CD14-positive monocyte (primary cell): ENCODE results near the gene SPAG9. TPM values are rescaled to one million over a fixed set of nuclear protein-coding genes. Genes with fewer than 3 reads are reported as not detected.
A peak's percentile ranks its signal among the peaks of the same experiment; 100 is the strongest.

Experiments used
- DNase-seq, 3 donors: peaks; one replicate each; pipeline ENCODE4 v3.0.0-alpha.2; 2011 to 2022
- H2AFZ ChIP-seq: 2 replicates; pipeline ENCODE4 v1.6.0; 2012; ENCODE audit warnings: mild to moderate bottlenecking, low read depth, low read length, inconsistent platforms; ENCODE audit not compliant: insufficient read depth, poor library complexity, severe bottlenecking
- H3K27ac ChIP-seq, 2 donors: 1 replicate in 1 of 2; 2 replicates in 1 of 2; pipeline ENCODE4 v1.5.1; 2012 to 2013; ENCODE audit warnings: low read length in 2 of 2, control low read depth in 1 of 2, inconsistent platforms in 1 of 2, low read depth in 1 of 2, mild to moderate bottlenecking in 1 of 2
- H3K27me3 ChIP-seq, 2 donors: one replicate each; pipeline versions ENCODE4 v1.6.0 to v1.6.1; 2011 to 2013; ENCODE audit warnings: low read length in 2 of 2; ENCODE audit not compliant: control insufficient read depth in 2 of 2, insufficient read depth in 2 of 2
- H3K36me3 ChIP-seq, 2 donors: replicated peaks in 1 of 2; 1 replicate in 1 of 2; 2 replicates in 1 of 2; pipeline versions ENCODE4 v1.5.1 to v1.6.1; 2012 to 2013; ENCODE audit warnings: low read length in 2 of 2, control low read depth in 1 of 2, inconsistent platforms in 1 of 2, mild to moderate bottlenecking in 1 of 2; ENCODE audit not compliant: insufficient read depth in 2 of 2, control insufficient read depth in 1 of 2
- H3K4me1 ChIP-seq, 2 donors: 1 replicate in 1 of 2; 2 replicates in 1 of 2; pipeline versions ENCODE4 v1.5.1 to v1.6.1; 2012 to 2013; ENCODE audit warnings: low read length in 2 of 2, control low read depth in 1 of 2, inconsistent platforms in 1 of 2, mild to moderate bottlenecking in 1 of 2, moderate library complexity in 1 of 2; ENCODE audit not compliant: insufficient read depth in 2 of 2, control insufficient read depth in 1 of 2
- H3K4me2 ChIP-seq: replicated peaks from 2 replicates; pipeline ENCODE3; 2012; ENCODE audit warnings: low read length, moderate library complexity, mild to moderate bottlenecking; ENCODE audit not compliant: poor library complexity, severe bottlenecking; ENCODE audit errors: extremely low read depth
- H3K4me3 ChIP-seq, 3 experiments: fragments of 200-600 bp in 1 of 3; sonication (generic) in 1 of 3; replicated peaks in 1 of 3; 1 replicate in 2 of 3; 2 replicates in 1 of 3; pipeline ENCODE4 v1.5.1; 2011 to 2013; ENCODE audit warnings: low read length in 3 of 3, mild to moderate bottlenecking in 3 of 3, control low read depth in 2 of 3, low read depth in 2 of 3, inconsistent platforms in 1 of 3, moderate library complexity in 1 of 3
- H3K79me2 ChIP-seq: 2 replicates; pipeline ENCODE4 v1.6.0; 2012; ENCODE audit warnings: mild to moderate bottlenecking, control low read depth, inconsistent platforms, low read length, moderate library complexity; ENCODE audit not compliant: insufficient read depth
- H3K9ac ChIP-seq: 2 replicates; pipeline ENCODE4 v1.6.0; 2017; ENCODE audit warnings: low read length, mild to moderate bottlenecking; ENCODE audit not compliant: insufficient read depth, poor library complexity, severe bottlenecking
- H3K9me3 ChIP-seq, 2 donors: replicated peaks in 1 of 2; 1 replicate in 1 of 2; 2 replicates in 1 of 2; pipeline versions ENCODE4 v1.5.1 to v1.6.1; 2012 to 2013; ENCODE audit warnings: low read length in 2 of 2, control low read depth in 1 of 2; ENCODE audit not compliant: control insufficient read depth in 1 of 2, insufficient read depth in 1 of 2
- H4K20me1 ChIP-seq: 2 replicates; pipeline ENCODE4 v1.6.0; 2012; ENCODE audit warnings: mild to moderate bottlenecking, low read length, control low read depth, moderate library complexity; ENCODE audit not compliant: insufficient read depth
- H3K27ac Mint-ChIP-seq, 7 donors: one replicate each; pipeline ENCODE4 v1.8.0; 2020; ENCODE audit warnings: mild to moderate bottlenecking in 7 of 7, mixed read lengths in 7 of 7, moderate library complexity in 6 of 7, inconsistent platforms in 2 of 7
- H3K27me3 Mint-ChIP-seq, 3 donors: one replicate each; pipeline ENCODE4 v1.8.0; 2021 to 2022; ENCODE audit warnings: low read depth in 3 of 3, mild to moderate bottlenecking in 3 of 3, mixed read lengths in 3 of 3, moderate library complexity in 3 of 3, inconsistent platforms in 1 of 3
- H3K36me3 Mint-ChIP-seq, 2 donors: one replicate each; pipeline ENCODE4 v1.8.0; 2020; ENCODE audit warnings: mixed read lengths in 2 of 2, inconsistent platforms in 1 of 2, mild to moderate bottlenecking in 1 of 2
- H3K4me1 Mint-ChIP-seq: one replicate; pipeline ENCODE4 v1.8.0; 2020; ENCODE audit warnings: mild to moderate bottlenecking, mixed read lengths
- H3K4me3 Mint-ChIP-seq, 2 donors: one replicate each; pipeline ENCODE4 v1.8.0; 2020; ENCODE audit warnings: mild to moderate bottlenecking in 2 of 2, mixed read lengths in 2 of 2, moderate library complexity in 1 of 2
- H3K9me3 Mint-ChIP-seq, 7 donors: one replicate each; pipeline ENCODE4 v1.8.0; 2020 to 2022; ENCODE audit warnings: mixed read lengths in 7 of 7, mild to moderate bottlenecking in 6 of 7, moderate library complexity in 6 of 7, inconsistent platforms in 2 of 7
- WGBS: methylation state at CpG from one replicate; pipeline ENCODE4 v1.1.5; 2013; ENCODE audit warnings: missing lambda C conversion rate; ENCODE audit not compliant: insufficient coverage; 5-methylcytosine and 5-hydroxymethylcytosine counted together
- intact Hi-C, 2 donors: fragments of 100-400 bp; cut with micrococcal nuclease; formaldehyde crosslinking; loops; one replicate each; pipeline versions ENCODE4 v1.15.0 to v1.15.1; 2023
- polyA plus RNA-seq, 3 donors: library from polyadenylated mRNA; depleted of rRNA in 1 of 3; unstranded in 2 of 3; stranded (reverse) in 1 of 3; fragments of 300-500 nt in 2 of 3; fragments of >200 nt in 1 of 3; fragmentation: Illumina TruSeq in 2 of 3; gene quantifications; 1 replicate in 2 of 3; 2 replicates in 1 of 3; pipeline ENCODE4 v1.2.3, GENCODE V29; 2012 to 2021
- TF ChIP-seq, protein P1 (sequence below): fragments of 200-600 bp; IDR thresholded peaks from one replicate; pipeline ENCODE4 v1.8.0; 2022; ENCODE audit warnings: antibody characterized with exemption, mild to moderate bottlenecking

Gene SPAG9
- polyA plus RNA-seq, 3 donors, result 4.9 to 33.1 (median 8.5) TPM

DNA sequence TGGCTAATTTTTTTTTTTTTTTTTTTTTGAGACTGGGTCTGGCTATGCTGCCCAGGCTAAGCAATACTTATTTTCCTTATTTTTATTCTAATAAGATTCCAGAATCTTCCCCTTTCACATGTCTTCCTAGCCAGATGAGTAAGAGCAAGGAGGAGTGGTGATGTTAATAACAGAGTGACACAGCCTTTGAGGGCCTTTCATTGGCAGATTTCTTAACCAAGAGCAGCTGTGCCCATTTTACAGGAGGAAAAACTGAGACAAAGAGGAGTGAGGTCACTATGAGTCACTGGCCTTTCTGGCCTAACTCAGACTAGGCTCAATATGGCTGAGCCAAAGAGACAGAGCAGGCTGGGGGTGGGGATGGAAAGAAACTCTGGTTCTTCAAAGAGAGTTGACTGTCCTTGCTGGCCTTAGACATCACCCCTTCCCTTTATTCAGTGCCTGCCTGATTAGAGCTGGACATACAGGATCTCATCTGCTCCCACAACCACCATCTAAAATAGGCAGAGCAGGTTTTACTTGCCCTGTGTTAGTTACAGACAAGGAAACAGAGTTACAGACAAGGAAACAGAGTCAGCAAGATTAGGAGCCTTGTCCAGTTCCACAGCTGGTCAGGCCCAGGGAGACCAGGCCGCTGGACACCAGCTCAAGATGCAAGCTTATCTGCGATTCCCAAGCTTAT, 204.5 kb downstream of the SPAG9 start:
- Histone ChIP-seq H4K20me1 (no peaks in the 10 kb centered on the region), H3K4me1 (peaks cover 47 to 52% of the 10 kb centered on the region in 2 donors), H3K36me3 (no peaks in the 10 kb centered on the region), H3K9ac (no peak overlapping the region), H3K4me3 (no peak overlapping the region), H3K4me2 (no peak overlapping the region), H2AFZ (no peak overlapping the region), H3K27ac (no peak overlapping the region), H3K27me3 (no peaks in the 10 kb centered on the region), H3K9me3 (no peaks in the 10 kb centered on the region), H3K79me2 (no peaks in the 10 kb centered on the region)
- peak overlapping the region in 4 of 7 donors; percentile 19 to 84 (median 29) for H3K27ac Mint-ChIP-seq
- H3K27me3 Mint-ChIP-seq, result peaks cover 0 to 2% (median 0%) of the 10 kb centered on the region in 3 donors
- intact Hi-C loops, result loop anchor here (5.0 to 10.0 kb wide), 2 partner anchors 36 to 51 kb away; partner anchors contain the start of gene TOB1 (in 1 of the 2)
- WGBS, result 100% methylated on average over 2 of the region's 2 CpGs
- TF ChIP-seq, protein P1, sequence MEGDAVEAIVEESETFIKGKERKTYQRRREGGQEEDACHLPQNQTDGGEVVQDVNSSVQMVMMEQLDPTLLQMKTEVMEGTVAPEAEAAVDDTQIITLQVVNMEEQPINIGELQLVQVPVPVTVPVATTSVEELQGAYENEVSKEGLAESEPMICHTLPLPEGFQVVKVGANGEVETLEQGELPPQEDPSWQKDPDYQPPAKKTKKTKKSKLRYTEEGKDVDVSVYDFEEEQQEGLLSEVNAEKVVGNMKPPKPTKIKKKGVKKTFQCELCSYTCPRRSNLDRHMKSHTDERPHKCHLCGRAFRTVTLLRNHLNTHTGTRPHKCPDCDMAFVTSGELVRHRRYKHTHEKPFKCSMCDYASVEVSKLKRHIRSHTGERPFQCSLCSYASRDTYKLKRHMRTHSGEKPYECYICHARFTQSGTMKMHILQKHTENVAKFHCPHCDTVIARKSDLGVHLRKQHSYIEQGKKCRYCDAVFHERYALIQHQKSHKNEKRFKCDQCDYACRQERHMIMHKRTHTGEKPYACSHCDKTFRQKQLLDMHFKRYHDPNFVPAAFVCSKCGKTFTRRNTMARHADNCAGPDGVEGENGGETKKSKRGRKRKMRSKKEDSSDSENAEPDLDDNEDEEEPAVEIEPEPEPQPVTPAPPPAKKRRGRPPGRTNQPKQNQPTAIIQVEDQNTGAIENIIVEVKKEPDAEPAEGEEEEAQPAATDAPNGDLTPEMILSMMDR, result no peak
- no peaks in the 10 kb centered on the region for H3K9me3 Mint-ChIP-seq
- peaks cover 56% of the 10 kb centered on the region for H3K4me1 Mint-ChIP-seq
- H3K36me3 Mint-ChIP-seq, result peaks cover 4% of the 10 kb centered on the region in 2 donors
- peak; percentile 18 to 56 (median 54) for DNase-seq
- H3K4me3 Mint-ChIP-seq, result no peak overlapping the region

DNA sequence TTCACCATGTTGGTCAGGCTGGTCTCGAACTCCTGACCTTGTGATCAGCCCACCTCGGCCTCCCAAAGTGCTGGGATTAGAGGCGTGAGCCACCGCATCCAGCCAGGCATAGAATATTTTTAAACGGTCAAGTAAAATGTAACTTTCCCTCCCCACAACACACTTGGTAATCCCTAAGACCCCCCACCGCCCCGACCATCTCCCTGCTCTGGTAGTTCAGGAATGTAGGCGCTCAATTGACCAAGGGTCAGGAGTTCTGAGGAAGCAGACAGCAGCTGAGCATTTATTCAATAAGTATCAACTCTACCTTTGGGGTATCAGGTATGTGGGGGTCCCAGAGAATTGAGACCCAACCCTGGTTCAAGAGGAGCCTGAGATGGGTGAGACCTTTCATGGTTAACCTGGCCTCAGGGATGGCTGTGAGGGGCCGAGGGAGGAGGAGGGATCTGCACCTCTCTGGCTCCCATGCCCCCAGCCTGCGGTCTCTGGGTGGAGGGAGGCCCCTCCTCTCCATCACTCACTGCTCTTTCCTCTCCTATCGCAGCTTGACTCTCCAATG, 206.1 kb downstream of the SPAG9 start:
- Histone ChIP-seq H3K4me3 (no peak overlapping the region), H3K79me2 (no peaks in the 10 kb centered on the region), H4K20me1 (no peaks in the 10 kb centered on the region), H3K4me1 (peaks cover 47 to 52% of the 10 kb centered on the region in 2 donors), H3K27ac (no peak overlapping the region), H3K4me2 (no peak overlapping the region), H3K27me3 (no peaks in the 10 kb centered on the region), H3K9ac (no peak overlapping the region), H2AFZ (no peak overlapping the region), H3K9me3 (no peaks in the 10 kb centered on the region), H3K36me3 (no peaks in the 10 kb centered on the region)
- Mint-ChIP-seq H3K27me3 (peaks cover 0 to 2% (median 0%) of the 10 kb centered on the region in 3 donors), H3K36me3 (peaks cover 4% of the 10 kb centered on the region in 2 donors), H3K27ac (peak overlapping the region in 2 of 7 donors; percentile 49 to 58), H3K4me3 (no peak overlapping the region), H3K9me3 (no peaks in the 10 kb centered on the region), H3K4me1 (peaks cover 55% of the 10 kb centered on the region)
- DNase-seq, result no peak
- WGBS, result 100% methylated on average over 2 of the region's 11 CpGs
- TF ChIP-seq, protein P1, result no peak
- intact Hi-C loops, result loop anchor here (5.0 to 10.0 kb wide), 2 partner anchors 38 to 50 kb away; partner anchors contain the start of gene TOB1 (in 1 of the 2)
